Right lung (tissue), 5 donors: ENCODE data around the gene SYT9. TPM values are rescaled to one million over a fixed set of nuclear protein-coding genes. Genes with fewer than 3 reads are reported as not detected.

ENCODE experiments used
- DNase-seq, 2 donors: peaks; one replicate each; pipeline ENCODE4 v3.0.0-alpha.2; 2013
- polyA plus RNA-seq, 5 donors: library from polyadenylated mRNA; unstranded; fragments of 120-200 nt; gene quantifications; one replicate each; pipeline versions ENCODE4 v1.2.1 to v1.2.3, GENCODE V29; 2013; ENCODE audit warnings: inconsistent platforms in 1 of 5, low replicate concordance in 1 of 5; ENCODE audit not compliant: insufficient read length in 5 of 5, insufficient read depth in 1 of 5

Gene SYT9
- polyA plus RNA-seq, 5 donors: 0.12 to 0.16 (median 0.14) TPM

DNA sequence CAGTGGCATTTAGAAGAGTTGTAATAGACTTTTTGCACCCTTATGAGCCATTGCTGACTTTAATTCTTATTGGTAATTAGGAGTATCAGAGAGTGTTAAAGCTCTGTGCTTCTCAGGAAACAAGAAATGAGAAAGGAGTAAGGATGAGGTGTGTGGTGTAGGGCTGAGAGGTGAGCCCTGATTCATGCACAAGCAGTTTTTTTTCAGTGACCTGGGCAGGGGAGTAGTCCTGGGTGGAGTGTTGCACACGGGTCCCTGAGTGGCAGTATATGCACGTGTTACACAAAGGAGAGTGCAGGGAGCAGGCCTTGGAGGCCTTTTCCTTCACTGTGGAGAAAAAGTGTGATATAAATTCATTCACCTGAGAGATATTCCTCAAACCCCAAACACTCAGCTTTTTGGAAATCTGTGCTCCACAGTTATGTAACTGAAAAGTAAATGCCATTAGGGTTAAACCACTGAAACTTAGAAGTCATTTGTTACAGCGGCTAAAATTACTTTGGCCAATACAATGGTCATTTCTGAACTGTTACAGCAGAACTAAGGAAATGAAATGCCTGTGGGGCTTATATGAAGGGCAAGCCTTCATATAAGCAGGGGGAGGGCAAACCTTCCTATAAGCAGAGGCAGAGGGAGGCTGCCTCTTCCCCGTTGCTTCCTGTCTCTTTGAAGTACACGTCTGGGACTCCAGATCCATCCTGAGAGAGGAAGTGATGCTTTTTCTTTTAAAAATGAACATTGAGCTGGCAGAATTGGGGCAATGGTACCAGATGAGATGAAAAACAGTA, 171.0 kb downstream of the SYT9 start:
- no peak for DNase-seq

DNA sequence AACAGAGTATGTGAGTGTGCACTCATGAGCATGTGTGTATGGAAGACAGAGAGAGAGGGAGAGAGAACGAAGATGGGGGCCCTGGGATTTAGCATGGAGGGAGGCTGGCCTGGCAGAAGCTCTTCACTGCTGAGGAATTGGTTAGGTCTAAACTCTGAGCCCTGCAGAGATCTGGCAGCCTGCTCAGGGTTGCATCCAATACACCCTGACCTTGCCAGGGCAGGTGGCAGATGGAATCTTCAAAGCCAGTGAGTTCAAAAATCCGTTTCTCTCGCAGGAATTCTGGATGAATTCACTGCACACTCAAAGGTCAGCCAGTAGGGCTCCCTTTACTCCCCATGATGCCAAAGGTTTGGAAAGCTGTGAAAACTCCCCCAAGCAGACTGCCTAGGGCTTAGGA, 172.2 kb downstream of the SYT9 start:
- no peak for DNase-seq

DNA sequence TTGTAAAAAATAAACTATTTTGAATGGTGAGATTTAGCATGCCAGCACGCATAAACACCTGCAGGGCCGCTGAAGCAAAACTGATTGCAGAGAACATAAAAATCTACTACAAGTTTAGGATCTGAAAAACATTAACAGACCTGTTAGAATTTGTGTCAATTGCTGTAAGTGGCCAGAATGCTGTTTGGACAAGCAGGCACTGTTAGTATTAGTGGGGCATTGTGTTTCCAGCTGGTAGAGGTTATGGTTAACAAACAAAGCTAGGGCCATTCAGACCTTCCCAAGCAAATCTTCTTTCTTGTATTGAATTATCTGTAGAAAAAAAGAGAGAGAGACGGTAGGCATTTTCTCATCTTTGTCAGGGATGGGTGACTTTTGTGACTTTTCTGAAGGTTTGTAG, 176.0 kb downstream of the SYT9 start:
- no peak for DNase-seq

DNA sequence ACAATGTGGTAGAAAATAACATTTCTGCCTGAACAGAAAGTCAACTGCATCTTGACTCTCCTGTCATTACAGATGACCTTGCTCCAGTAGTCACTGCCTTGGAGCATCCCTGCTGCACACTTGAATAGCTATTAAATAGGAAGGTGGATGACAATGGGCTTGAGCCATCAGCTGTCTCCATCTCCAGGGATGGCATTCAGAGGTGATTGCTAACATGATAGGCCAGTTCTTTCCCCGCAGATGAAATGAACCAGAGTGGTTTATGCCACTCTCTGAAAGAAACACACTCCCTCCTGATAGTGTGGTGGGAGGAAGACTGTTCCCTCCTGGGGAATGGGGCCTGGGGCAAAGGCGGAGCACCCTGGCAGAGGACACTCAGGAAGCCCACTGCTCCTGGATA, 176.5 kb downstream of the SYT9 start:
- no peak for DNase-seq

DNA sequence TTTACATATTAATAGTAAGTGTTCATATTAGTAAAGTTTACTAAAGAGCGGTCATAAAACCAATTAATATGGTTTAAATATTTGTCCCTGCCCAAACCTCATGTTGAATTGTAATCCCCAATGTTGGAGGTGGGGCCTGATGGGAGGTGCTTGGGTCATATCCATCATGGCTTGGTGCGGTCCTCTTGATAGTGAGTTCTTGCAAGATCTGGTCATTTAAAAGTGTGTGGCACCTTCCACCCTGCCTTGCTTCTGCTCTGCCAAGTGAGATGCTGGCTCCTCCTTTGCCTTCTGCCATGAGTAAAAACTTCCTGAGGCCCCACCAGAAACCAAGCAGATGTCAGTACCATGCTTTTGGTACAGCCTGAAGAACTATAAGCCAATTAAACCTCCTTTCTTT, 178.8 kb downstream of the SYT9 start:
- no peak for DNase-seq

DNA sequence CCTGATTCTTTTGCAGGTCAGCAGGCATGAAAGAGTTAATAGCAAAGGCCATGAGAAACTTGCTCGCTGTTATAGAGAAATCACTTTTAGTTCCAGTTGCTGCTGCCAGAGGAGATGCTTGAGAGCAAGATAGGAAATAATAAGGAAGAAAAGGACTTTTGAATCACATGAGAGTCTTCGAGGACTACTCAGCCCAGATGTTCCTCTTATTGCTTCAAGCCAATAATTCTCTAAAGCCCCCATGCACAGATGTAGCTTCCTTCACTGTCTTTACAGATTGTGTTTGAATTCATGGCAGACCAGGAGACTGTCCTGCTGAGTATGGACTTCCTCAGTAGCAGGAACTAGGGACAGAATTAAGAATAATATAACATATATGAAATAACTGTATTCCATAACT, 183.5 kb downstream of the SYT9 start:
- DNase-seq: no peak

DNA sequence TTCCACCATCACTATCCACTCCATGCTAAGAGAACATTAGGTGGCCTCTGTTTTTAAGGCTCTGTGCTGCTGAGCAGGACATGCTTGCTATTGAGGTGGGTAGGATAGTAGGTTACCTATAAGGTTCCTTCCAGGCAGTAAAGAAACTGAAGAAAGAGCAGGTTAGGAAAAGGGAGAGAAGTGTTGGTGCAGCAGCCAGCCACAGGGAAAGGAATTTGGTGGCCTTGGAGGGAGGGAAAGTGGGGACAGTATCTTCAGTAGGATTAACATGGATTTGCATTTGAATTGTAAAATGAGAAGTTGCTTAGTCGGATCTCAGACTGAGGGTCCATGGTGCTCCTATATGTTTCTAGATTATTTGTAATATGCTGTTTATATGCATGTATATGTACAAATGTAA, 184.4 kb downstream of the SYT9 start:
- no peak for DNase-seq

DNA sequence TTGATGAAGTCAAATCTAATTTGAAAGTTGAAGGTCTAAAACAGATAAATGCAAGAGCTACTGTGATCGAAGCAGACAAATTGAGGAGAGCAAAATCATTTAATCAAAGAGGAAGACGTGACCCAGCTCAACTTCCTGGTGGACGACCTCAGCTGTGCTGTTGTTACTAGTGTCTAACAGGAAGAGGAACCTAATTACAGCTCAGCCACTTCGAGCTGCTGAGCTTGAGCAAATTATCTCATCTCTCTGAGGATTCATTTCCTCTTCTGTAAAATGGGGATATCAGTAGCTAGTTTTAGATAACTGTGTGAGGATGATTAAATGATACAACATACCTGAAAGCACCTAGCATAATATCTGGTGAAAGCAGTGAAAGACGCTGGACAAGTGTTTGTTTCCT, 185.0 kb downstream of the SYT9 start:
- DNase-seq: no peak

DNA sequence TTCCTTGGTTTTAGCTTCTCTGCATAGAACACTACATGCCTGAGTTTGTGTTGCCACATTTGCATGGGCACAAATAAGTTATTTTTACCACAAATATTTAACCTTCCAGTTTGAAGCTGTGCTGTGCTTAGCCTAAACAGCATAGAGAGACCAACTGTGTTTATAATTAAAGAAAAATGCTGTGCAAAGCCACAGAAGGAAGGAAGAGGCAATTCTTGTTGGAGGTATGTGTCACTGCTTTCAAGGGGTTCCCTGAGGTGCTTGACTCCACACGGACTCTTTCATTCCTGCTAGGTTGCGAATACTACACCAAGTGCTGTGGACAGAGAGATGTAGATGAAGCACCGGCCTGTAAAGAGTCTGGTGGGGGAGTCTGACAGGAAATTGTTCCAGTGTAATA, 186.0 kb downstream of the SYT9 start:
- DNase-seq: no peak

DNA sequence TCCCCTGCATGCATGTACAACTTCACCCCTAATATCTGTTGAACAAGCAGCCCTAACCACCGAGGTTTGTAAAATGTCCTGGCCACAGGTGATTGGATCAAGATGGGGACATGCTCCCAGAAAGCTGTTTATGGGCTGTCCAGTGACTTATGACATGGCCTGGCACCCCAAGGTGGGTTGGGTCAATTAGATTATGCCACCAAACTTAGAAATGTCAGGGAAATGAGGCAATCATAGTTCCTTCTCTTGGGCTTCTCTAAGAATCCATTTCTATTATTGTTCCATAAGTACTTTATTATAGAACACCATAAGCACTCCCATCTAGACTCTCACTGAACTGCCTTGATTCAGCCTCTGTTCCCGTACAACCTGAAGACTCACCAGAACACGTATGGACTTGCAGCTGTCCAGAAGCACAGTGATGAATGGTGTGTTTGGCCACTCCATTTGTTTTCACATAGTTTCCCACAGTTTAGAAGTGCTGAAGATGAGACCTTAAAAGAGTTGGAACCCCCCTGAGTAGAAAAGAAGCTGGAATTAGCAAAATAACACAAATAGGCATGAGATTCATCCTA, 188.1 kb downstream of the SYT9 start:
- DNase-seq: no peak

DNA sequence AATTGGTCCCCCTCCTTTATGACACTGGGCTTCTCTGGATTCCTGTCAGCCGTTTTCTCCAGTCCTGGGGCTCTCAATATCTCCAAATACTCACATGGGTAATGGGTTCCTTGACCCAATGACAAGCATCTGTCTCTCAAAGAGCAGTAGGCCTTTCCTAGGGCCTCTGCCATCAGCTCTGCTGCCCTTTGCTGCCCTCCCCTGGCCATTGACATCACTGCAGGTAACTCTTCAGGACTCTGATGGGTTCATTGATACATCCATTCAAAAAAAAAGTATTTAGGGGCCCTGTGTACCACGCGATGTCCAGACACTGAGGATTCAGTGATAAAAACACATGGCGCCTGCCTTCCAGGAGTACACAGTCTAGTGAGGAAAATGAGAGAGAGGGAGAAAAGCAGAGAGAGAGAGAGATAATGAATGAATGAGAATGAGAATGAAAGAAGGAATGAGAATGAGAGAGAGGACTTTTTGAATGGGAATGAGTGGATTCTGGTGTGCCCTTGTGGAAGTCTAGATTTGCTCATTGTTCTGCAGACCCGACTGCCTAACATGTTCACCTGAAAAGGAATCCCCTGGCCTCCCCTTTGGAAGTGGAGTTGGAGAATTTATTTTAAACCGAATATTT, 191.0 kb downstream of the SYT9 start:
- peak in 1 of 2 donors; percentile 30 for DNase-seq

DNA sequence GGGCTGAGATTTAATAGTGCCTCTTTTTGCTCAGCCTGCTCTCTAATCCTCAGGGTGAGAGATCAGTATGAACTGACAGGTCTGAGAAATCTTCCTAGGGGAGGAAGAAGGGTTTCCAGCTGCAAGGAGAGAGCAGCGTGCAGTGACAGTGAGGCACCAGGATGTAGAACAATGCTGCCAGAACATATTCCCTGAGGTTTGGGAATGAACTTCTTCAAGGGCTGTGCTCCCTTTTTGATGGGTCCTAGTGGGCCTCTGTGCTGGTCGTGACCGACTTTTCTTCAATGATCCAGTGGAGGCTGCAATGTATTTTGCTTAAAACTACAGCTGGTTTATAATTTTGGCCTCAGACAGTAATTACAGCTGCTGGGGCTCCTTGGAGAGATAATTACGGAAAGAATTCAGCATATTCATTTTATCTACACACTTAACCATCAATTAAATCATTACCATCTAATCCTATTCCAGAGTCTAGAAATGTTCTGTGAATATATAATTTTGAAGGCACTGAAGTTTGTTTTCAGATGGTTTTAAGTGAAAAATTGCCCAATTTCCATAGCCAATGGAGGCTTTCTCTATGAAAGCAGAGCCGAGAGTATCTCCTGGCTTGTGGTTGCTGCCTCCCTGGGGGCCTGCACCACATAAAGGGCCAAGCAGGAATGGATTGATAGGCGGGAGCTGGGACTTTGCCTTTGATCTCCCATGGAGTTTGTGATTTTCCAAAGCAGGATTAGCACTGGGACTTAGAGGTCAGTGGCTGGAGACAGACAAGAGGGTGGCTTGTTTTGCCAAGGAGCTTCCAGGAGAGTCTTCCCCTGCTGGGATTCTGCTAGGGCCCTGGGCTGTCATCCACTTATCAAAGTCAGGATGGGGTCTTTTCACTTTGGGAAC, 192.6 kb downstream of the SYT9 start:
- DNase-seq: no peak

DNA sequence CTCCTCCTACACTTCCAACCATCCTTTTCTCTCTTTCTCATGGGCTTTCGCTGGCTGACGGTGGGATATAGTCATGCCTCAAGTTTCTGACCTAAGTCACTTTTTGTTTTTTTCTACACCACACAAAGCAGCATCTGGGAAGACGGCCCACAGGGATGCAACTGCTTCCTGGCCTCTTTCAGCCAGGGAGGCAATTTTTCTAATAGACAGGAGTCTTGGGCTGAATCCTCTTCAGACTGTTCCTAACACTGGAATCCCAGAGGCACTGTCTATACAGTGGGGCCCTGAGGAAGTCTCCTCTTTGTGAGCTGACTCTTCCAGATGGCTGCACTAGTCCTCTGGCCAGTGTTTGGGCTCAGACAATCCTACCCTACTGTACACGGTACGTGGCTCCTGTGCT, 193.9 kb downstream of the SYT9 start:
- no peak for DNase-seq

DNA sequence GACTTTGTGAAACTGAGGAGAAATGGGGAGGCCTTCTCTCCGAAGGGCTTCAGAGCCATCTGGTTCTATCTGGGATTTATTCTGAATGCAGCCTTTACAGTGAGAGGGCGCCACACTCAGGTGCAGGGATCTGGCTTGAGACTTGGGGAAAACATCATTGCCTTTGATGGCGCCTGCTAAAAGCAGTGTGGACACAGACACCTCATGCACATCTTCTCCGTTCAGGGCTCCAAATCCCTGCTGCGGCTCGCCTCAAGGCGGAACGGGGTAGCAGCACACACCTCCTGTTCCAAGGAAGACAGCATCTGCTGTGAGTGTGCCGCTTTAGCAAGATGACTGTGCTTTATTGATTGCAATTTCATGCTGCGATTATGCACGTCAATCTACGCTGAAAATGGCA, 196.5 kb downstream of the SYT9 start:
- no peak for DNase-seq

DNA sequence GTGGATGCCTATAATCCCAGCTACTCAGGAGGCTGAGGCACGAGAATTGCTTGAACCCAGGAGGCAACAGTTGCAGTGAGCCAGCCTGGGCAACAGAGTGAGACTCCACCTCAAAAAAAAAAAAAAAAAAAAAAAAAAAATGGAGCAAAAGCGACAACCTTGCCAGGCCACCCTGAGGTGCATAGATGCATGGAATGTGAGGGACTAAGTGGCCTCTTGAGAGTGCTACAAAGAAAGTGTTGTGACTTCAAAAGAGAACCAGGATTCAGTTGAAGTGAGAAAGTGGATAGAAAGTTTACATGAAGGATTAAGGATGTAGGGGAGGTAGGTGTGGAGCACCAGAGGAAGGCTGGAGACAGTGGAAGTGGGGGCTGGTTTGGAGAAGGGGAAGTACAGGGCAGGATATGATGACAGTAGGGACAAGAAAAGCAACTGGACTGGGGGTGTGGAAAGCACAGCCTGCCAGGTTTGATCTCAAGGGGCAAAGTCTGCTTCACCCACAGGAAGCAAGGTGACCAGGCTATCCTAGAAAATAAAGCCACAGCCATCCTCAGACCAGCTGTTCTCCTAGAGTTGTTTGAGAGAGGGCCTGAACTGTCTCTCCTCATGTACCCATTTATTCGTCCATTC, 197.6 kb downstream of the SYT9 start:
- DNase-seq: peak in 1 of 2 donors; percentile 7

DNA sequence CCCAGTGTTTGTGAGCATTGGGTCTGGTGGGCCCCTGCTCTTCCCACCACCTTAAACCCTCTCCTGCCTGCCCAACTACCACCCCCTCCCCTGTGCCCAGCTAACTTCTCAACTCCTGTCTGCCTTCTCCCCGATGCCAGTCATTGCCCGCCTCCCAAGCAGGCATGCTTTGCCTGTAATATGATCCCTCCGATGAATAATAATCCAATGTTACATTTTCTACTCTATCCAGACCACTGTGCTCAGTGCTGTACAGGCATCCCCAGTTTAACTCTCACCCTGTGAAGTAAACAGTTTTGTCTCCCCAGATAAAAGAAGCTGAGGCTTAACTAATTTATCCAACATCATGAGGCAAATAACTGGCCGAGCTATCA, 198.1 kb downstream of the SYT9 start:
- no peak for DNase-seq

DNA sequence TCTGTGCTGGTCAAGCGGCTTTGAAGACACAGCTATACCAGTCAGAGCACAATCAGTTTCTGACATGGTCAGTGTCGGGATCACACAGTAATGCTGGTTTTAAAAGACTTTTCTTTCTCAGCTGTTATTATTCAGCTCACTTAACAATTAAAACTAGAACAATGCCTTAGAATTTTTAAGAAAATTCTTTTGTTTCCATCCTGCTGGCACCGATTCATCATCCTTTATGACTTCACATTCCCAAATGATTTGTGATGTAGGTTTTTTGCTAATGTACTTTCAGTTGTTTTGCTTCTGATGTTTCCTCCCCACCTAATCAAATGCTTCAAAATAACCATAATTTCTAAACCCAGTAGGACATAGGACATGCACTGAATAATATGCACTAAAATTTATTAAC, 199.1 kb downstream of the SYT9 start:
- no peak for DNase-seq

DNA sequence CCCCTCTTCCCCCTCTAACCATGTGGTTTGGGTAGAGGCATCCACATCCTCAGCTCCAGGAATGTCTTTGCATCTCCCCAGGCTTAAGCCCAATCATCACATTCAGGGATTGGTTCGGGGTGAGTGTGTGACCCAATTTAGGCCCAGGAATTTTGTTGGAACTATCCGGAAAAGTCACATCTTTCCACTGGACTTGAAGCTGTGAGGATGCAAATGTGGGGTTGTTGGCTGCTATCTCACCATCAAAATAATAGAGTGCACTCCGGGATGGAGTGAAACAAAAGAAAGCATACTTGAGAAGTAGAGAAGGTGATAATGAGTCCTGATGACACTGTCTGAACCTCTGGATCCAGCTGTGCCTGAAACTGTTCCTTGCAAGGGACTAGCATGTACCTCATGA, 199.8 kb downstream of the SYT9 start:
- DNase-seq: no peak

DNA sequence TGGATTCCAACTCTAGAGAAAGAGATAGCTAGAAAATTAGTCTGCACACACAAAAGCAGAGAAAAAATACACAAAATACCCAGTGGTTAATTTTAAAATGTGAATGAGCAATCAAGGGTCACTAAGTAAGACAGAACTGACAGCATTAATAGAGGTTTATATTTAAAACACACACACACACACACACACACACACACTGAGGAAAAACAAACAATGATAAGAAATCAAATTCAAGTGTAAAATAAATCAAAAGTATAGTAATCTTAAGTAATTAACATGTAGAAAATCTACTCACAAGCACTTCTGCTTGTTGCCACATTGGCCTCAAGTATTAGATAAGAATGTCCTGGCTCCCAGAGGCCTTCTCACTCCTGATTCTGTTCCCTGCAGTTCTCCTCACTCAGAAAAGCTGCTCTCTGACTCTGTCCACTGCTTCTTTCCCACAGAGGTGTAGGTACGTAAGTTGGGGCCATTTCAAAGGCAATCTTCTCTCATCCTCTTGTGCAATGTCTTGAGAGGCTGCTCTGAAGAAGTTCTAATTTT, 200.3 kb downstream of the SYT9 start:
- DNase-seq: peak in 1 of 2 donors; percentile 27

DNA sequence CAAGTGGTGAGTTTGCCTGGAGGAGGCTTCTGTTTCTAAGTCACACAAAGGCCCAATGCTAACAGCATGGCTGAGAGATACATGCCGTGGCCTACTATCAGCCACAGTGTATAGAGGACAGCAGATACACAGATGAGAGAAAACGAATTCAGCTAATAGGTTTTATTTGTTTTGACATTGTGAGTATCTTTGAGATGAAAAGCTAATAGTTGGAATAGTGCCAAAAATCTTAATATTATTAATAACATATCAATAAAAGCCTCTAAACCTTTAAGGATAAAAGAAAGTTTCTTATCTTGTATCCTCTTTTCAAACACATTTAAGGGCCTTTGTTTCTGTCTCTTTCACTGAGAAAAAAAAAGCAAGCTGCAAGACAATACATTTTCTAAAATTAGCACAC, 203.2 kb downstream of the SYT9 start:
- no peak for DNase-seq

DNA sequence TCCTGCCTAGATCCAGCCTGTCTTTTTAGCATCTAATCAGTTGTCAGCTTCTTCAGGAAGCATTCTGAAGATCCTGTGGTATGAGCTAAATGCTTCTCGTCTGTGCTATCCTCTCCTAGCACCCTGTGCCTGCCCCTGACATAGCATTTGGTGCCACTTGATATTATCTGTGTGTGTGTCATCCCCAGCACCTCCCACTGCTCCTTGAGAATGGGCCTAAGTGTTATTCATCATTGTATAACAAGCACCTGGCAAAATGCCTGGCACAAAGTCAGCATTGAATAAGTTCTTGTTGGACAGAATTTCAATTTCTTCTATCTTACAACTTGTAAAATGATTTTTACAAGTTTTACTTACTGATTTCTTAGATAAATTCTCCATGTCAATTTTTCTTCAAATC, 205.5 kb downstream of the SYT9 start:
- DNase-seq: no peak

DNA sequence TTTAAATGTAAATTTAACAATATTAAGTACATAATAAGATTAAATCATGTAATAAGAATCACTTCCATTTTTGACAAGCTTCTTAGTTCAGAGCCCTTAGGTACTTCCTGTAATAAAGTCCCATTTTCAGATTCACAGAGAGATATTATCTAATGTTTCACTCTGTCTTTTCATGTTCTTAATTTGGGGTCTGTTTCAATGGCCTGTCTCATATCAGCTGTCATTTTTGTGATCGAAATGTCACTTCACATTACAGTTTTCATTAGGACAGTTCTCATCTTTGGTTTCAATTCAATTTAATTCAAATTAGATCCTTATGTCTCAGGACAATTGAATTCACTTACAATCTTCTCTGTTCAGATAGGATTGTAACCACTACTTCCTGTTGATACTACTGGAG, 211.0 kb downstream of the SYT9 start:
- DNase-seq: no peak
